K562 (cell line): ENCODE data around the gene FAM136A. TPM values are rescaled to one million over a fixed set of nuclear protein-coding genes. Genes with fewer than 3 reads are reported as not detected.

Experiments
- DPF2 ChIP-seq: fragments of 450-650 bp; IDR thresholded peaks from 2 replicates; pipeline ENCODE4 v1.6.1; 2016
- EP400 ChIP-seq: fragments of 450-650 bp; IDR thresholded peaks from 2 replicates; pipeline ENCODE4 v1.6.1; 2017; ENCODE audit warnings: antibody characterized with exemption, mild to moderate bottlenecking, moderate library complexity
- ESRRB ChIP-seq: fragments of 250-450 bp; sonication (Bioruptor Pico); IDR thresholded peaks from 2 replicates; pipeline ENCODE4 v1.5.0; 2020; ENCODE audit warnings: mild to moderate bottlenecking, moderate library complexity, borderline replicate concordance
- ILK ChIP-seq: fragments of 450-650 bp; IDR thresholded peaks from 2 replicates; pipeline ENCODE4 v1.6.1; 2016; ENCODE audit warnings: missing genetic modification characterization, low read depth, mild to moderate bottlenecking, missing compliant biosample characterization, moderate library complexity, borderline replicate concordance
- LEF1 ChIP-seq: fragments of 450-650 bp; IDR thresholded peaks from 2 replicates; pipeline ENCODE4 v1.6.1; 2016; ENCODE audit warnings: mild to moderate bottlenecking
- MAX ChIP-seq: sonication (generic); formaldehyde crosslinking; IDR thresholded peaks from 2 replicates; pipeline ENCODE4 v1.9.0; 2022; ENCODE audit warnings: mild to moderate bottlenecking, missing genetic modification reagents
- PURB ChIP-seq: sonication (generic); formaldehyde crosslinking; IDR thresholded peaks from 2 replicates; pipeline ENCODE4 v1.9.0; 2021; ENCODE audit warnings: low read depth, mild to moderate bottlenecking, missing genetic modification reagents
- SRF ChIP-seq, 2 experiments: fragments of 250-450, 450-650 bp in 1 of 2; sonication (Bioruptor Pico) in 1 of 2; sonication (generic) in 1 of 2; formaldehyde crosslinking; IDR thresholded peaks; 2 replicates each; pipeline versions ENCODE4 v1.5.0 to v1.5.1; 2020 to 2022; ENCODE audit warnings: mild to moderate bottlenecking in 1 of 2, missing genetic modification reagents in 1 of 2
- TOE1 ChIP-seq, 2 experiments: fragments of 450-650 bp in 1 of 2; sonication (generic) in 1 of 2; formaldehyde crosslinking in 1 of 2; IDR thresholded peaks; 2 replicates each; pipeline versions ENCODE4 v1.7.1 to v1.8.0; 2016 to 2022; ENCODE audit warnings: borderline replicate concordance in 2 of 2, mild to moderate bottlenecking in 2 of 2, antibody characterized with exemption in 1 of 2, inconsistent platforms in 1 of 2, low read depth in 1 of 2, missing genetic modification reagents in 1 of 2, moderate library complexity in 1 of 2
- ZBTB40 ChIP-seq, 2 experiments: fragments of 450-650 bp in 1 of 2; sonication (generic) in 1 of 2; formaldehyde crosslinking in 1 of 2; IDR thresholded peaks; 2 replicates each; pipeline versions ENCODE4 v1.7.1 to v1.9.0; 2016 to 2022; ENCODE audit warnings: inconsistent platforms in 1 of 2, mild to moderate bottlenecking in 1 of 2, missing genetic modification reagents in 1 of 2
- ZNF175 ChIP-seq: fragments of 200-800 bp; sonication (Bioruptor generic); IDR thresholded peaks from 2 replicates; pipeline ENCODE4 v1.6.1; 2016; ENCODE audit warnings: low read depth, mild to moderate bottlenecking, missing genetic modification characterization, missing compliant biosample characterization
- ZNF75A ChIP-seq: fragments of 450-650 bp; formaldehyde crosslinking; IDR thresholded peaks from 2 replicates; pipeline ENCODE4 v1.4.0; 2020; ENCODE audit warnings: mild to moderate bottlenecking
- polyA plus RNA-seq, 8 experiments: library from polyadenylated mRNA; depleted of rRNA in 4 of 8; stranded (reverse) in 5 of 8; unstranded in 3 of 8; fragments of >200 nt; fragmentation: Nextera tagmentation in 2 of 8; fragmentation: Illumina TruSeq in 1 of 8; extraction: Ambion mirVana in 2 of 8; extraction: Trizol in 1 of 8; gene quantifications; 2 replicates each; pipeline versions ENCODE4 v1.2.1 to v1.2.3, GENCODE V29; 2011 to 2014; ENCODE audit warnings: inconsistent platforms in 1 of 8, missing spikeins in 1 of 8
- total RNA-seq, 7 experiments: library from RNA; depleted of rRNA in 6 of 7; stranded (reverse); fragments of >200 nt in 6 of 7; fragmentation: Illumina TruSeq in 2 of 7; extraction: Trizol in 2 of 7; gene quantifications; 2 replicates each; pipeline versions ENCODE4 v1.2.1 to v1.2.3, GENCODE V29; 2011 to 2021; ENCODE audit warnings: low replicate concordance in 1 of 7

Gene FAM136A
- total and polyA plus RNA-seq, 9 of the 15 experiments (the other 6 are each of a cell fraction or from before 2014, with no cell fraction given), result 89.0 to 151 (median 104) TPM

DNA sequence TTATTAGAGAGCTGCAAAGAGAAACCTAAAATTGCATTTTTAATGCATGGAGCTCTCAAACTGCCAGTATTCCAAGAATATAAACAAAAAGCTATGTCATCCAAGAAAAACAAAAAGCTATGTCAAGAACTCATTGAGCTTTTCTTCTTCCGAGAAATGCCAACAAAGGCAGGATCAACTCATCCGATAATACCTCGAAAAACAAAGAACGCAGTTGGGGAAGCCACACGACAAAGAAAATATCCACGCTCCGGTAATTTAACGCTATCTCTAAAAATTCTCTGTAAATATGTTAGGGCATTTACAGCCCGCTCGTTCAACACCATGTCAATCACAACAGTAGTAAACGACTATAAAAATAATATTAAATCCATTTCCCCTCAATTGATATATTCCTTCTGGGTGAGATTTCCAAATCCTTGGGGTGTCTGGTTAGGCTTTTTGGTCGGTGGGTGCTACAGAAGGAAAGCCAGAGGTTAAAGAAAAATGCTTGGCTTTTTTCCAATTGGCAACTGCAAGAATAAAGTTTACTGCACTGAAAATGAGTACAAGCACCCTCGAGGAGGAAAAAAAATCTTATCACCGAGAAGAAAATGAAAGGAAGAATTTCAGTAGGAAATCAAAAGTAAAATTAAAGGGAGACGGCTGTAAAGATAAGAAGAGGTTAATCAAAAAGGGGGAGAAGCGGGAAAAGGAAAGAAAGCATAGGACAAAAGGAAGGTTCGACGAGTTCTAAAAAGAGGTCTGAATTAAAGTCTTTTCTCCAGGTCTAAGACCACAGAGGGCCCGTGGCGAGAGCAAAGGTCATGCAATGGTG, 54.3 kb downstream of the FAM136A start (continued):
- TF ChIP-seq EP400, result no peak
- TF ChIP-seq SRF (CRISPR knock-in tag; IDR thresholded peaks at IDR 0.05), result no peak
- TF ChIP-seq ZNF175 (CRISPR knock-in tag), result no peak
- TF ChIP-seq ILK (tag), result 0 out of 2 replicates have a peak, but pooled peaks have one; percentile 22
- TF ChIP-seq ZBTB40 (IDR thresholded peaks at IDR 0.05), result peak; percentile 34; the same call in 1 of the 2 replicates
- no peak for TF ChIP-seq ZBTB40 (CRISPR knock-in tag; IDR thresholded peaks at IDR 0.05)
- TF ChIP-seq DPF2, result no peak
- 0 out of 2 replicates have a peak, but pooled peaks have one; percentile 17 for TF ChIP-seq TOE1 (IDR thresholded peaks at IDR 0.05; ENCODE audit: borderline replicate concordance)
- TF ChIP-seq TOE1 (CRISPR knock-in tag; IDR thresholded peaks at IDR 0.05; ENCODE audit: borderline replicate concordance, low read depth), result no peak
- no peak for TF ChIP-seq ZNF75A (CRISPR knock-in tag)
- no peak for TF ChIP-seq ESRRB (CRISPR knock-in tag)
- TF ChIP-seq MAX (CRISPR knock-in tag), result no peak
- TF ChIP-seq PURB (CRISPR knock-in tag), result no peak
- TF ChIP-seq LEF1, result 0 out of 2 replicates have a peak, but pooled peaks have one; percentile 30
